ENCODE data around the gene IL1R1. TPM values are rescaled to one million over a fixed set of nuclear protein-coding genes. Genes with fewer than 3 reads are reported as not detected.

IL1R1 gene
- polyA plus RNA-seq, 1 donor from 2014 or later: not detected

DNA sequence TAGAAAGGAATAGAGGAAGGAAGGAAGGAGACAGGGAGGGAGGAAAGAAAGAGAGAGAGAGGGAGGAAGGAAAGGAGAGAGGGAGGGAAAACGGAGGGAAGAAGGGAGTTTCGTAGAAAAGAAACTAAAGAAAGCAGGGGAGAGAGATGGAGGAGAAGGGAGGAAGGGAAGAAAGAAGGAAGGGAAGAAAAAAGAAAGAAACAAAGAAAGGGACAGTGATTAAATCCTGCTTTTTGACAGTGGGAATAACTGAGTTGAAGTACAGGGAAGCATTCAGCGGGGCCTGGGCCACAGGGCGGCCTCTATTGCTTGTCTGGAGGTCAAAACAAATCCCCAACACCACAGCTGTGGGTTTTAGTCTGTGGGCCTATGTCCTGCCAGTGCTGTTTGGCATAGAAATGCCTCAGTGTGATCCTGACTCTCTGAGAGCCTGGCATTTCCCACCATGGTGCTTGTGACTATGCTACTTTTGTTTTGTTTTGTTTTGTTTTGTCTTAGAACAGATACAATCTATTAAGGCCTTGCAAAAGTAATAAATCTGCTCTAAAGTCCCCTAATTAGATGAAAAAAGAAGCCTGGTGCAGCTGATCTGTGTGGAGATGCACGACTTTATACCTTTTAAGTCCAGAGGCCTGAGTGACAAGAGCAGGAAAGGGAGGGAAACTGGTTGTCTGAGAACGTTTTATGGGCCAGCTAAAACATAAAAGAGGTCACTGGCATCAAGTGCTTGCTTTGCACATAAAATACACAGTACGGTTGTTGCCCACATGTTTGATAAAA is 84.3 kb downstream of the IL1R1 start:
- H3K4me3 ChIP-seq (ENCODE audit: low read length): no peak overlapping the region
- H3K27ac ChIP-seq (ENCODE audit: low read length): no peak overlapping the region
- H3K79me2 ChIP-seq (replicated peaks; ENCODE audit: insufficient read depth, low read length): no peaks in the 10 kb centered on the region
- H4K20me1 ChIP-seq (ENCODE audit: insufficient read depth): no peaks in the 10 kb centered on the region
- H3F3A ChIP-seq (ENCODE audit: insufficient read depth, low read length, poor library complexity, severe bottlenecking): no peaks in the 10 kb centered on the region
- H3K27me3 ChIP-seq (ENCODE audit: insufficient read depth, low read depth, low read length): no peaks in the 10 kb centered on the region
- H2AFZ ChIP-seq (ENCODE audit: low read depth, low read length): no peak overlapping the region
- no peak overlapping the region for H3K9ac ChIP-seq (ENCODE audit: low read length)
- no peaks in the 10 kb centered on the region for H3K9me3 ChIP-seq (ENCODE audit: low read length)
- no peaks in the 10 kb centered on the region for H3K36me3 ChIP-seq (ENCODE audit: insufficient read depth, low read length)
- no peak for TF ChIP-seq EZH2 (IDR thresholded peaks at IDR 0.05; ENCODE audit: borderline replicate concordance, insufficient read depth, low read length, poor library complexity, severe bottlenecking)
- no peak for TF ChIP-seq RAD21 (conservative IDR thresholded peaks at IDR 0.05)
- TF ChIP-seq EP300 (conservative IDR thresholded peaks at IDR 0.05; ENCODE audit: poor library complexity, severe bottlenecking): no peak
- no peak for TF ChIP-seq TAF1 (IDR thresholded peaks at IDR 0.05; ENCODE audit: low read depth)
- TF ChIP-seq, protein P1, sequence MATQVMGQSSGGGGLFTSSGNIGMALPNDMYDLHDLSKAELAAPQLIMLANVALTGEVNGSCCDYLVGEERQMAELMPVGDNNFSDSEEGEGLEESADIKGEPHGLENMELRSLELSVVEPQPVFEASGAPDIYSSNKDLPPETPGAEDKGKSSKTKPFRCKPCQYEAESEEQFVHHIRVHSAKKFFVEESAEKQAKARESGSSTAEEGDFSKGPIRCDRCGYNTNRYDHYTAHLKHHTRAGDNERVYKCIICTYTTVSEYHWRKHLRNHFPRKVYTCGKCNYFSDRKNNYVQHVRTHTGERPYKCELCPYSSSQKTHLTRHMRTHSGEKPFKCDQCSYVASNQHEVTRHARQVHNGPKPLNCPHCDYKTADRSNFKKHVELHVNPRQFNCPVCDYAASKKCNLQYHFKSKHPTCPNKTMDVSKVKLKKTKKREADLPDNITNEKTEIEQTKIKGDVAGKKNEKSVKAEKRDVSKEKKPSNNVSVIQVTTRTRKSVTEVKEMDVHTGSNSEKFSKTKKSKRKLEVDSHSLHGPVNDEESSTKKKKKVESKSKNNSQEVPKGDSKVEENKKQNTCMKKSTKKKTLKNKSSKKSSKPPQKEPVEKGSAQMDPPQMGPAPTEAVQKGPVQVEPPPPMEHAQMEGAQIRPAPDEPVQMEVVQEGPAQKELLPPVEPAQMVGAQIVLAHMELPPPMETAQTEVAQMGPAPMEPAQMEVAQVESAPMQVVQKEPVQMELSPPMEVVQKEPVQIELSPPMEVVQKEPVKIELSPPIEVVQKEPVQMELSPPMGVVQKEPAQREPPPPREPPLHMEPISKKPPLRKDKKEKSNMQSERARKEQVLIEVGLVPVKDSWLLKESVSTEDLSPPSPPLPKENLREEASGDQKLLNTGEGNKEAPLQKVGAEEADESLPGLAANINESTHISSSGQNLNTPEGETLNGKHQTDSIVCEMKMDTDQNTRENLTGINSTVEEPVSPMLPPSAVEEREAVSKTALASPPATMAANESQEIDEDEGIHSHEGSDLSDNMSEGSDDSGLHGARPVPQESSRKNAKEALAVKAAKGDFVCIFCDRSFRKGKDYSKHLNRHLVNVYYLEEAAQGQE (IDR thresholded peaks at IDR 0.05; ENCODE audit: borderline replicate concordance): no peak
- TF ChIP-seq SMC3 (conservative IDR thresholded peaks at IDR 0.05; ENCODE audit: poor library complexity): no peak
- TF ChIP-seq POLR2AphosphoS5 (IDR thresholded peaks at IDR 0.05): no peak
- TF ChIP-seq MXI1 (conservative IDR thresholded peaks at IDR 0.05; ENCODE audit: poor library complexity, severe bottlenecking): no peak
- TF ChIP-seq CTCF (IDR thresholded peaks at IDR 0.05; ENCODE audit: poor library complexity, severe bottlenecking): no peak
- no peak overlapping the region for H3K4me2 ChIP-seq (ENCODE audit: low read length)
- H3K9me2 ChIP-seq (ENCODE audit: insufficient read depth, low read length): no peaks in the 10 kb centered on the region

GRCh38 chr2:102229141-102229769 is 86.7 kb downstream of the IL1R1 start:
- Histone ChIP-seq H3K79me2 (replicated peaks; ENCODE audit: insufficient read depth, low read length) (no peaks in the 10 kb centered on the region), H3K4me2 (ENCODE audit: low read length) (no peak overlapping the region), H3K9me3 (ENCODE audit: low read length) (no peaks in the 10 kb centered on the region), H3K9me2 (ENCODE audit: insufficient read depth, low read length) (no peaks in the 10 kb centered on the region), H2AFZ (ENCODE audit: low read depth, low read length) (no peak overlapping the region), H3F3A (ENCODE audit: insufficient read depth, low read length, poor library complexity, severe bottlenecking) (no peaks in the 10 kb centered on the region), H3K4me3 (ENCODE audit: low read length) (no peak overlapping the region), H3K27me3 (ENCODE audit: insufficient read depth, low read depth, low read length) (no peaks in the 10 kb centered on the region), H3K36me3 (ENCODE audit: insufficient read depth, low read length) (no peaks in the 10 kb centered on the region), H3K9ac (ENCODE audit: low read length) (no peak overlapping the region), H3K27ac (ENCODE audit: low read length) (no peak overlapping the region), H4K20me1 (ENCODE audit: insufficient read depth) (no peaks in the 10 kb centered on the region)
- TF ChIP-seq CTCF (IDR thresholded peaks at IDR 0.05; ENCODE audit: poor library complexity, severe bottlenecking): no peak
- TF ChIP-seq SMC3 (conservative IDR thresholded peaks at IDR 0.05; ENCODE audit: poor library complexity): no peak
- no peak for TF ChIP-seq MXI1 (conservative IDR thresholded peaks at IDR 0.05; ENCODE audit: poor library complexity, severe bottlenecking)
- no peak for TF ChIP-seq RAD21 (conservative IDR thresholded peaks at IDR 0.05)
- TF ChIP-seq POLR2AphosphoS5 (IDR thresholded peaks at IDR 0.05): no peak
